Thoracic aorta (tissue), 2 donors: Measurements from ENCODE around the gene ZIC1. TPM values are rescaled to one million over a fixed set of nuclear protein-coding genes. Genes with fewer than 3 reads are reported as not detected.

Experiments used
- ATAC-seq: fragments of 150-250 bp; one replicate; pipeline ENCODE4 v1.8.0; 2017; ENCODE audit warnings: low read depth; ENCODE audit not compliant: insufficient number of reproducible peaks, low FRiP score
- DNase-seq: peaks from one replicate; pipeline ENCODE4 v3.0.0-alpha.2; 2020; ENCODE audit warnings: low spot score
- H3K27ac ChIP-seq, 2 donors: fragments of 200-600 bp; sonication (generic); 1 replicate in 1 of 2; 2 replicates in 1 of 2; pipeline ENCODE4 v1.5.1; 2016; ENCODE audit warnings: mild to moderate bottlenecking in 2 of 2, moderate library complexity in 2 of 2
- H3K27me3 ChIP-seq: fragments of 200-600 bp; sonication (generic); replicated peaks from 2 replicates; pipeline ENCODE4 v1.6.0; 2016; ENCODE audit warnings: mild to moderate bottlenecking; ENCODE audit not compliant: insufficient read depth
- H3K36me3 ChIP-seq: fragments of 200-600 bp; sonication (generic); one replicate; pipeline ENCODE4 v1.5.1; 2016
- H3K4me1 ChIP-seq, 2 donors: fragments of 200-600 bp; sonication (generic); 1 replicate in 1 of 2; 2 replicates in 1 of 2; pipeline versions ENCODE4 v1.5.1 to v1.6.0; 2016; ENCODE audit warnings: low read depth in 2 of 2, mild to moderate bottlenecking in 1 of 2; ENCODE audit not compliant: control insufficient read depth in 1 of 2
- H3K4me3 ChIP-seq: fragments of 200-600 bp; sonication (generic); 2 replicates; pipeline ENCODE4 v1.5.1; 2016; ENCODE audit warnings: mild to moderate bottlenecking
- H3K9me3 ChIP-seq: fragments of 200-600 bp; sonication (generic); 2 replicates; pipeline ENCODE4 v1.5.1; 2016
- total RNA-seq, 2 donors: library from RNA; depleted of rRNA; stranded (reverse); fragments of >200 nt; gene quantifications; one replicate each; pipeline versions ENCODE4 v1.1.0 to v1.2.3, GENCODE V29; 2016
- TF ChIP-seq, protein P1 (sequence below): fragments of 200-600 bp; sonication (generic); IDR thresholded peaks from one replicate; pipeline ENCODE4 v1.5.1; 2019; ENCODE audit warnings: antibody characterized with exemption

Gene ZIC1
- total RNA-seq, 2 donors from 2014 or later, result 0.07 TPM; not detected in 1

- Histone ChIP-seq H3K9me3 (no peaks in the 10 kb centered on the region), H3K4me3 (peak overlapping the region; percentile 67), H3K27ac (peak overlapping the region in 1 of 2 donors; percentile 42), H3K4me1 (peaks cover 26 to 57% of the 10 kb centered on the region in 2 donors), H3K36me3 (no peaks in the 10 kb centered on the region), H3K27me3 (peaks cover 30% of the 10 kb centered on the region)
- no peak for ATAC-seq
- TF ChIP-seq, protein P1, sequence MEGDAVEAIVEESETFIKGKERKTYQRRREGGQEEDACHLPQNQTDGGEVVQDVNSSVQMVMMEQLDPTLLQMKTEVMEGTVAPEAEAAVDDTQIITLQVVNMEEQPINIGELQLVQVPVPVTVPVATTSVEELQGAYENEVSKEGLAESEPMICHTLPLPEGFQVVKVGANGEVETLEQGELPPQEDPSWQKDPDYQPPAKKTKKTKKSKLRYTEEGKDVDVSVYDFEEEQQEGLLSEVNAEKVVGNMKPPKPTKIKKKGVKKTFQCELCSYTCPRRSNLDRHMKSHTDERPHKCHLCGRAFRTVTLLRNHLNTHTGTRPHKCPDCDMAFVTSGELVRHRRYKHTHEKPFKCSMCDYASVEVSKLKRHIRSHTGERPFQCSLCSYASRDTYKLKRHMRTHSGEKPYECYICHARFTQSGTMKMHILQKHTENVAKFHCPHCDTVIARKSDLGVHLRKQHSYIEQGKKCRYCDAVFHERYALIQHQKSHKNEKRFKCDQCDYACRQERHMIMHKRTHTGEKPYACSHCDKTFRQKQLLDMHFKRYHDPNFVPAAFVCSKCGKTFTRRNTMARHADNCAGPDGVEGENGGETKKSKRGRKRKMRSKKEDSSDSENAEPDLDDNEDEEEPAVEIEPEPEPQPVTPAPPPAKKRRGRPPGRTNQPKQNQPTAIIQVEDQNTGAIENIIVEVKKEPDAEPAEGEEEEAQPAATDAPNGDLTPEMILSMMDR, result no peak
- no peak for DNase-seq
Measured at GRCh38 chr3:147393943-147394883, 15.0 kb upstream of the ZIC1 start.

- Histone ChIP-seq H3K4me3 (no peak overlapping the region), H3K27me3 (peaks cover 30% of the 10 kb centered on the region), H3K4me1 (peaks cover 26 to 57% of the 10 kb centered on the region in 2 donors), H3K9me3 (no peaks in the 10 kb centered on the region), H3K27ac (no peak overlapping the region), H3K36me3 (no peaks in the 10 kb centered on the region)
- DNase-seq, result no peak
- TF ChIP-seq, protein P1, result no peak
- no peak for ATAC-seq
Measured at GRCh38 chr3:147394884-147395225, 14.3 kb upstream of the ZIC1 start.

- no peaks in the 10 kb centered on the region for H3K9me3 ChIP-seq
- H3K36me3 ChIP-seq, result no peaks in the 10 kb centered on the region
- H3K4me1 ChIP-seq, result peaks cover 26 to 50% of the 10 kb centered on the region in 2 donors
- DNase-seq (no peak), ATAC-seq (no peak)
- H3K27ac ChIP-seq, result no peak overlapping the region
- H3K27me3 ChIP-seq, result peaks cover 21% of the 10 kb centered on the region
- H3K4me3 ChIP-seq, result peak overlapping the region; percentile 5
- TF ChIP-seq, protein P1, result no peak
Measured at GRCh38 chr3:147395899-147396711, 13.1 kb upstream of the ZIC1 start.

DNA sequence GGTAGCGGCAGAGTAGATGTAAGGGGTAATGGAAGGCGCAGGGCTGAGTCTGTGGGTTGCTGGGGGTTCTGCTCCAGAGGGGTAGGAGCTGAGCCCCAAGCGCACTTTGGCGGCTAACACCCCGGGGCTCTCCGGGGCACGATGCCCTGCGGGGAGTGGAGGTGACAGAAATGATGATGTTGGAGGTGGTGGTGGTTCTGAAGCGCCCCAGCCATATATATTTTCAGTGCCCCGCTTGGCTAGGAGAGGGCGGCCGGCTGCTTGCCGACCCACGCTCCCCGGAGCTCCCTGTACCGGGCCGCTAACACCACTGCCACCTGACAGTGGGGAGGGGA is 12.5 kb upstream of the ZIC1 start:
- no peak for DNase-seq
- Histone ChIP-seq H3K27ac (no peak overlapping the region), H3K36me3 (no peaks in the 10 kb centered on the region), H3K4me1 (peaks cover 26 to 47% of the 10 kb centered on the region in 2 donors), H3K4me3 (peak overlapping the region; percentile 5), H3K27me3 (peaks cover 19% of the 10 kb centered on the region), H3K9me3 (no peaks in the 10 kb centered on the region)
- TF ChIP-seq, protein P1, result no peak
- ATAC-seq, result no peak
